Muscle layer of colon (tissue), 2 donors: Measurements from ENCODE around the gene MTOR.
"Not testable (repeated sequence)": the region's sequence is repeated elsewhere in the genome, so short reads cannot be mapped to it uniquely, and the experiment has no call there.

Source experiments
- H3K27ac ChIP-seq: one replicate; pipeline ENCODE4 v1.7.0; 2013; ENCODE audit warnings: low read depth, mild to moderate bottlenecking, low read length, moderate library complexity
- H3K27me3 ChIP-seq, 2 donors: one replicate each; pipeline ENCODE4 v1.7.0; 2013; ENCODE audit warnings: low read length in 2 of 2, mild to moderate bottlenecking in 2 of 2; ENCODE audit not compliant: insufficient read depth in 2 of 2, control insufficient read depth in 1 of 2
- H3K36me3 ChIP-seq: one replicate; pipeline ENCODE4 v1.7.0; 2013; ENCODE audit warnings: mild to moderate bottlenecking, low read length; ENCODE audit not compliant: insufficient read depth
- H3K4me1 ChIP-seq: one replicate; pipeline ENCODE4 v1.7.0; 2013; ENCODE audit warnings: mild to moderate bottlenecking, low read length; ENCODE audit not compliant: insufficient read depth
- H3K4me3 ChIP-seq, 2 donors: one replicate each; pipeline ENCODE4 v1.7.0; 2013; ENCODE audit warnings: low read length in 2 of 2, low read depth in 1 of 2, mild to moderate bottlenecking in 1 of 2, moderate library complexity in 1 of 2
- H3K9ac ChIP-seq: one replicate; pipeline ENCODE4 v1.7.0; 2013; ENCODE audit warnings: low read length
- H3K9me3 ChIP-seq: one replicate; pipeline ENCODE4 v1.7.0; 2013; ENCODE audit warnings: mild to moderate bottlenecking, low read length
- donor health status: abdominal sarcoma.
- donor health status: Adenocarcinoma of cecum.

The MTOR gene

DNA sequence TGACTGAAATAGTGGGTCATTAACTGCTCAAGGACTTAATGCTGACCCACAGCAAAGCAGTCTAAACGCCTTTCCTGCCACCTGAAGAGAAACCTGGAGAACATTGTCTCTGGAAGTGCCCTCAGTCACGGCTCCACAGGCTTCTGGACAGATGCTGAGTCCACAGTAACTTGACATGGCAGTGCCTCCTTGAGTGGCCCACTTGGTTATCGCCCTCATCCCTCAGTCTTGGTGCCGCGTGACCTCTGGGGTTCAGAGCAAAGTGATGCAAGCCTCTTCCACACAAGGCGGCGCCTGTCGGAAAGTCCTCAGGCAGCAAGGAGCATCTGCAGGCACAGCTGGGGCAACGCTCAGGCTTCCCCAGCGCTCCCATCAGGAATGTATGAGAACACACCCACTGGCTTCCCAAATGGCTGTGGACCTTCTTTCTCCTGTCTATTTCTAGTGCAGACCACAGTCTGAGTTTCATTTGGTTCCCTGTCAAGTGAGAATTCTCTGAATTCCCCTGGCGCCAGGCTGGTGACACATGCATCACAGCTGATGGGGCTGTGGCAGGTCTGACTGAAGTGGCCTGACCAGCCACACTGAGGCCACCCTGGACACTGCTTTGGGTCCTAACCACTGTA lies 86.2 kb downstream of the MTOR start:
- H3K4me3 ChIP-seq: no peak overlapping the region
- H3K27ac ChIP-seq: no peak overlapping the region
- no peaks in the 10 kb centered on the region for H3K27me3 ChIP-seq
- H3K9ac ChIP-seq: no peak overlapping the region
- H3K4me1 ChIP-seq: peaks cover 22% of the 10 kb centered on the region
- H3K9me3 ChIP-seq: no peaks in the 10 kb centered on the region
- no peaks in the 10 kb centered on the region for H3K36me3 ChIP-seq

DNA sequence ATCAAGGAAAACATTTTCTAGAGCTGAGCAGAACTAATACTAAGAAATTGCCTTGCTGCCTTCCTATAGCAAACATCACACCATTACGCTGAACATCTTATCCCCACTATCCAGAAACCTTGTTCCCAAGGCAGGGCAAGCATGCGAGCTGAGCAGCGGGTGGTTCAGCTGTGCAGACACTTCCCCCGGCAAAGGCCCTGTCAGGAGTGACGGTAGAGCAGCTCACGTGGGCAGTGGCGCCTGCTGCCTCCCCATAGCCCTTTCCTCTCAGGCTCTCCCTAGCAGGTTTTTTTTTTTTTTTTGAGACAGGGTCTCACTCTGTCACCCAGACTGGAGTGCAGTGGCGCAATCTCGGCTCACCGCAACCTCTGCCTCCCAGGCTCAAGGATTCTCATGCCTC lies 86.9 kb downstream of the MTOR start:
- H3K4me3 ChIP-seq: no peak overlapping the region
- no peaks in the 10 kb centered on the region for H3K27me3 ChIP-seq
- no peaks in the 10 kb centered on the region for H3K36me3 ChIP-seq
- H3K4me1 ChIP-seq: peaks cover 22% of the 10 kb centered on the region
- no peaks in the 10 kb centered on the region for H3K9me3 ChIP-seq
- H3K9ac ChIP-seq: no peak overlapping the region
- H3K27ac ChIP-seq: no peak overlapping the region

DNA sequence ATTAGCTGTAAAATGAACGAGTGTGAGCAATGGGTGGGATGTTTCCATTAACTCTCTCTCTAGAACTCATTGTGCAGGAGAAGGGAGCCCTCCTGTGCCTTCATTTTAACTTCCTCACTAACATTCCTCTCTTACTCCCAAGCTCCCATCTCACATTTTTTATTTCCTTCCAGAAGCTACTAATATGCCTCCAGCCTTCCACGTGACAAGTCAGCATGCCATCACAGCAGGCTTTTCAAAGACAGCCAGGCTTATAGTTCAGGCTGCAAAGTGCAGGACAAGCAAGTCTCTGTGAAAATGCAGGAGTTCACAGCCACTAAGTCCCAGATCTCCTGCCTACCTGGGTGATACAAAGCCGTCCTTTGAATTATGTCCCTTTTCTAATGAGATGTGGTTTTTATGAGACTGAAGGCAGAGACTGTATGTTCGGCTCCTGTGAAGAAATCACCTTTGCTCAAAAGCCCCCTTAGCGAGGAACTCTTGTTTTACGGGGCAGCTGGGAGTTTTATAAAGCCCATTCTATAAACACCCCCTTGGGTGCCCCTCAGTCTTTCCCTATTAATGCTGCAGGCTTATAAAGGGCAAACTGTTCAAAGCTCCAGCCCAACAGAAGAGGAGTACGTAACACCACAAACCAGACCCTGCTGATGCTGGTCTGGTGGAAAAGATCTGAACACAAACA lies 87.9 kb downstream of the MTOR start:
- Histone ChIP-seq H3K36me3 (no peaks in the 10 kb centered on the region), H3K4me1 (peaks cover 23% of the 10 kb centered on the region), H3K27ac (no peak overlapping the region), H3K9ac (no peak overlapping the region), H3K9me3 (no peaks in the 10 kb centered on the region), H3K4me3 (no peak overlapping the region), H3K27me3 (no peaks in the 10 kb centered on the region)

DNA sequence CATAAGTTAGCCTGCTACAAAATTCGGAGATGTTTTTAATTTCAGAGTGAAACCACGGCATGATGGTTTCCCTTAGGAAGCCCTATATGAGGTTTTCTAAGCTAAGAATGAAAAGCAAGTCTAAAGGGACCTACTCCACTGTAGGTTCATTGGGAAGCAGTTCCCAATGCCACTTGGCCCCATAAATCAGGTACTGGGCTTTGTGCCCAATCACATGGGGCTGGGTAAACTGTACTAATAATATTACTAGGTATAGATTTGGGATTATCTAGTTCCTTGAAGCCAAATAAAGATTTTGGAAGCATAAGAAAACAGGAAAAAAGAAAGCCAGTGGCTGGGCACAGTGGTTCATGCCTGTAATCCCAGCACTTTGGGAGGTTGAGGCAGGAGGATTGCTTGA lies 92.2 kb downstream of the MTOR start:
- H3K9ac ChIP-seq: no peak overlapping the region
- no peak overlapping the region for H3K4me3 ChIP-seq
- no peaks in the 10 kb centered on the region for H3K9me3 ChIP-seq
- no peak overlapping the region for H3K27ac ChIP-seq
- no peaks in the 10 kb centered on the region for H3K27me3 ChIP-seq
- H3K4me1 ChIP-seq: peaks cover 3% of the 10 kb centered on the region
- H3K36me3 ChIP-seq: no peaks in the 10 kb centered on the region

DNA sequence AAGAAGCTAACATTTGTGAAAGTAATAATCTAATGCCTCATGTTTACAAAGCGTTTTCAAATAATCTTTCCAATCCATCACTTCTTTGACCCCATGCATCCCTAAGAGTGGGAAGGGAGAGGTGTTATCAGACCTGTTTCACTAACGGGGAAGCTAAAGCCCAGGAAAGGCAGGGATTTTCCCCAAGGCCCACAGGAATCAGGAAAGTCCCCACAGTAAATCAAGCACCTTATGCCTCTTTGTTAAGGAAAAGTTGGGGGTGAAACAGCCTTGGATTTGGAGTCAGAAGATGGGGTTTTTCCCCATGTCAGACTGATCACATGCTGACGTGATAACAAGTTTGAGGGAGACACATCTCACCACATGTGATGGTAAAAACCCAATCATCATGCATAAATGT lies 93.1 kb downstream of the MTOR start:
- no peaks in the 10 kb centered on the region for H3K27me3 ChIP-seq
- H3K4me3 ChIP-seq: no peak overlapping the region
- no peaks in the 10 kb centered on the region for H3K9me3 ChIP-seq
- no peak overlapping the region for H3K27ac ChIP-seq
- peaks cover 3% of the 10 kb centered on the region for H3K4me1 ChIP-seq
- H3K36me3 ChIP-seq: no peaks in the 10 kb centered on the region
- no peak overlapping the region for H3K9ac ChIP-seq

DNA sequence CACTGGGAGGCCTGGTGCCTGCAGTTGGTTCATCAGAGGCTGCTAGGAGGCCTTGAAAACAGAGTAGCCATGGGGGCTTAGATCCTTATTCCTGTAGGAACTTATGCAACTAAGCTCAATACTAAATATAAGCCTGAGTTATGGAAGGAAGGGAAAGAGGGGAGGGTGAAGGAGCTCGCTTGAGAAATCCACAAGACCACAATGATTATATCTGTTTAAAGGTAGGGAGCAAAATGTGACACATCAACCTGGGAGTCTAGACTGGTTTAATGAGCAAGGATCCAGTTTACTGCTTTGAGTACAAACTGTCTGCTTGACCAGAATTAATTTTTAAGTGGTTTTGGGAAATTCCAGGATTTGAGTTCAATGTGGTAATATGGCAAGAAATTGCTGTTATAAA lies 93.6 kb downstream of the MTOR start:
- Histone ChIP-seq H3K36me3 (no peaks in the 10 kb centered on the region), H3K9ac (no peak overlapping the region), H3K4me3 (no peak overlapping the region), H3K4me1 (peaks cover 3% of the 10 kb centered on the region), H3K9me3 (no peaks in the 10 kb centered on the region), H3K27me3 (no peaks in the 10 kb centered on the region), H3K27ac (no peak overlapping the region)

DNA sequence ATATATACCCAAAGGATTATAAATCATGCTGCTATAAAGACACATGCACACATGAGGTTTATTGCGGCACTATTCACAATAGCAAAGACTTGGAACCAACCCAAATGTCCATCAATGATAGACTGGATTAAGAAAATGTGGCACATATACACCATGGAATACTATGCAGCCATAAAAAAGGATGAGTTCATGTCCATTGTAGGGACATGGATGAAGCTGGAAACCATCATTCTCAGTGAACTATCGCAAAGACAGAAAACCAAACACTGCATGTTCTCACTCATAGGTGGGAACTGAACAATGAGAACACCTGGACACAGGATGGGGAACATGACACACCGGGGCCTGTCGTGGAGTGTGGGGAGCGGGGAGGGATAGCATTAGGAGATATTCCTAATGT lies 95.6 kb downstream of the MTOR start:
- H3K27me3 ChIP-seq, H3K9me3 ChIP-seq, H3K27ac ChIP-seq, H3K4me1 ChIP-seq, H3K4me3 ChIP-seq, H3K9ac ChIP-seq, H3K36me3 ChIP-seq: not testable (repeated sequence)

DNA sequence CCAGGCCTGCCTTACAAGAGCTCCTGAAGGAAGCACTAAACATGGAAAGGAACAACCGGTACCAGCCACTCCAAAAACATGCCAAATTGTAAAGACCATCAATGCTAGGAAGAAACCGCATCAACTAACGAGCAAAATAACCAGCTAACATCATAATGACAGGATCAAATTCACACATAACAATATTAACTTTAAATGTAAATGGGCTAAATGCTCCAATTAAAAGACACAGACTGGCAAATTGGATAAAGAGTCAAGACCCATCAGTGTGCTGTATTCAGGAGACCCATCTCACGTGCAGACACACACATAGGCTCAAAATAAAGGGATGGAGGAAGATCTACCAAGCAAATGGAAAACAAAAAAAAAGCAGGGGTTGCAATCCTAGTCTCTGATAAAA lies 99.6 kb downstream of the MTOR start:
- H3K36me3 ChIP-seq, H3K4me3 ChIP-seq, H3K27me3 ChIP-seq, H3K27ac ChIP-seq, H3K9ac ChIP-seq, H3K9me3 ChIP-seq: not testable (repeated sequence)
- peaks cover 14% of the 10 kb centered on the region for H3K4me1 ChIP-seq

DNA sequence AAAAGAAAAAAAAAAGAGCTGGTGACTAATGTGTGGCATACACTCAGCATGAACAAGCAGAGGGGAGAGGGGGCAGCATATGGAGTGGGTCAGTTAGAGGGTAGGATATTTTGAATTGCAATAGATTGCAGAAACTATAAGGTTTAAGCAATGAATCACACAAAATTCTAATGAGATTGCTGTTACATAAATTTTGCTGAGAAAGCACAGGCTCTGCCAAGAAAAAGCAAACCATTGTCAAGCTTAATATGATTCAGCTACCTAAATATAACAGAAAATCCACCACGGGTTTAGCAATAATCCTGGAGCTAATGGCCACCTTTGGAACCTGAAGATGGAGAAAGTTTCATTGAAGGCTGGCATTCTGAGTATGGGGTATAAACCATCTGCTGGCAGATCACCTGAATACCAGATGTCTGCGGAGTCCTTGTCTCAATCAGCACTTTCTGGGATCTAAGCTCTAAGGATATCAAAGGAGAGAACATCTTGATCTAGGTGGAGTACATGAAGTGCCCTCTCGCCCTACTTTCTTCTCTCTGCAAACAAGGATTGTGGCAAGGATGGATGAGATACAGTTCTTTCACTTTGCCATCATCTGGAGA lies 103.5 kb downstream of the MTOR start:
- Histone ChIP-seq H3K27ac (no peak overlapping the region), H3K9ac (no peak overlapping the region), H3K4me3 (no peak overlapping the region), H3K27me3 (no peaks in the 10 kb centered on the region), H3K4me1 (peaks cover 18% of the 10 kb centered on the region), H3K9me3 (no peaks in the 10 kb centered on the region), H3K36me3 (peaks cover 20% of the 10 kb centered on the region)

DNA sequence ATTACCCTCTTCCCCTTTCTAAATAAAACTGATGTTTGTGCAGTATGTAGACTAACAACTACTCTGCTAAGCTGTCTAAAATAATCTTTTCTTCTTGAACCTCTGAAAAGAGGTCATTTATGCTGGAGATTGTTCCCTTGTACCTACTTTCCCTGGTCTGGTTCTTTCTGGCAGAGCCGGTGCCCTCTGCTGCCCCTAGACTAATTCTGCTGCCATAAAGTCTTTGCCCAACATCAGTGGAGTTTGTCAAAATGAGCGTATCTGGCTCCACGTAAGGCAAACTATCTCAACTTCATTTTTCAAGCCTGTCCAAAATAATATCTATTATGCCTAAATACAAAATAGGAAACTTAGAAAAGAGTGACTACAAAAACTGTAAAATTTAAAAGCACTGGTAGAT lies 104.1 kb downstream of the MTOR start:
- peaks cover 18% of the 10 kb centered on the region for H3K4me1 ChIP-seq
- H3K4me3 ChIP-seq: no peak overlapping the region
- no peak overlapping the region for H3K9ac ChIP-seq
- H3K36me3 ChIP-seq: peaks cover 20% of the 10 kb centered on the region
- H3K9me3 ChIP-seq: no peaks in the 10 kb centered on the region
- no peak overlapping the region for H3K27ac ChIP-seq
- no peaks in the 10 kb centered on the region for H3K27me3 ChIP-seq

DNA sequence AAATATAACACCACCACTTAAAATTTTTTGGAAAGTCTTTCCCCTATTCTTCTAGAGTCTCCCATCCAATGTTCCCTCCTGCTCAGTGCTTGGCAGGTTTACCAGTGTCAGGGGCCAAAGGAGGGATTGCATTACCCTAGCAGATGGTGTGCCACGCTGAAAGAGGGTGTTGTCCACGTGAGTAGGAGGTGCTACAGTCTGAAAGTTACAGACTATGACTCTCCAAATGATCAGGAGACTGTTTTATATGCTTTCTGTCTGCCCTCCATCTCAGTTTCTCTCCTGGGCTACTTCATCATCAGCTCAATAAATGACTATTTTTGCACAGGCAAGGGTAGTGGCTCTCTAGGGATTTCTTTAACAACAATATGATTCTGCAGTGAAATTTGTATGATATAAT lies 104.5 kb downstream of the MTOR start:
- Histone ChIP-seq H3K36me3 (peaks cover 23% of the 10 kb centered on the region), H3K27me3 (no peaks in the 10 kb centered on the region), H3K27ac (no peak overlapping the region), H3K4me3 (no peak overlapping the region), H3K4me1 (peaks cover 18% of the 10 kb centered on the region), H3K9ac (no peak overlapping the region), H3K9me3 (no peaks in the 10 kb centered on the region)

DNA sequence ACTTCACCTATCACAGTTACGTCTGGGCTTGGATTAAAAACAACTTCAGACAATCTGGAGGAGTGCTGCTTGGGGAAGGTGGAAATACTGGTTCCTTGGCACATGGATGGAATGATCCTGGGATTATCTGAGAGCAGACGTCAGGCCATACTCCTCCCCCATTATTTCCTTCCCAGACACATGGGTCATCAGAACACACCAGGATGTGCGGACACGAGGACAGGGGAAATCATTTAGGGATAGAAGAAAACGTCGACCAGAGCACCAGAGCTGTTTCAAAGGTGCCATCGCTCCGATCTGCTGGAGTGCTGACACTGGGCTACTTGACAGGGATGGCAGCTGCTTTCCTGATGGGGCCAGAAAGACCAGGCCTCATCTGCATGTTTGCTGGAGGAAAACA lies 105.0 kb downstream of the MTOR start:
- H3K36me3 ChIP-seq: peaks cover 25% of the 10 kb centered on the region
- no peak overlapping the region for H3K9ac ChIP-seq
- peaks cover 20% of the 10 kb centered on the region for H3K4me1 ChIP-seq
- no peaks in the 10 kb centered on the region for H3K27me3 ChIP-seq
- H3K9me3 ChIP-seq: no peaks in the 10 kb centered on the region
- no peak overlapping the region for H3K27ac ChIP-seq
- no peak overlapping the region for H3K4me3 ChIP-seq
